ENCODE data around the gene GOLGA1.
A peak's percentile ranks its signal among the peaks of the same experiment; 100 is the strongest.
"Not testable (repeated sequence)": the region's sequence is repeated elsewhere in the genome, so short reads cannot be mapped to it uniquely, and the experiment has no call there.

GOLGA1 gene

GRCh38 chr9:124940894-124941678, at the start of gene GOLGA1:
Gene GOLGA1, minus strand, starts transcription at chr9:124941083. Its CDS starts 2,372 bp downstream, at chr9:124938711.
- H3K27me3 Mint-ChIP-seq, result no peaks in the 10 kb centered on the region
- no peaks in the 10 kb centered on the region for H3K9me3 Mint-ChIP-seq
- H3K36me3 Mint-ChIP-seq (ENCODE audit: low read depth), result peaks cover 23% of the 10 kb centered on the region

GRCh38 chr9:124983698-124984097, 42.8 kb upstream of the GOLGA1 start:
- no peaks in the 10 kb centered on the region for H3K4me1 Mint-ChIP-seq (ENCODE audit: low read depth)
- no peak overlapping the region for H3K4me3 Mint-ChIP-seq
- H3K27ac Mint-ChIP-seq, result no peak overlapping the region
- H3K9me3 Mint-ChIP-seq, result no peaks in the 10 kb centered on the region
- no peaks in the 10 kb centered on the region for H3K27me3 Mint-ChIP-seq
- H3K36me3 Mint-ChIP-seq (ENCODE audit: low read depth), result peaks cover 30% of the 10 kb centered on the region

More at GRCh38 chr9:124940894-124941678, at the start of gene GOLGA1:
- Mint-ChIP-seq H3K4me1 (ENCODE audit: low read depth) (peaks cover 30% of the 10 kb centered on the region), H3K4me3 (peak within 1 kb of the TSS; percentile 88), H3K27ac (peak within 1 kb of the TSS; percentile 91)

- H3K27me3 Mint-ChIP-seq, result no peaks in the 10 kb centered on the region
- peaks cover 20% of the 10 kb centered on the region for H3K36me3 Mint-ChIP-seq (ENCODE audit: low read depth)
- no peak overlapping the region for H3K27ac Mint-ChIP-seq
- H3K9me3 Mint-ChIP-seq, result no peaks in the 10 kb centered on the region
- H3K4me3 Mint-ChIP-seq, result no peak overlapping the region
- no peaks in the 10 kb centered on the region for H3K4me1 Mint-ChIP-seq (ENCODE audit: low read depth)
These were observed 39.5 kb upstream of the GOLGA1 start for GRCh38 chr9:124980431-124980830.

- no peaks in the 10 kb centered on the region for H3K27me3 Mint-ChIP-seq
- peaks cover 21% of the 10 kb centered on the region for H3K36me3 Mint-ChIP-seq (ENCODE audit: low read depth)
- no peak overlapping the region for H3K4me3 Mint-ChIP-seq
- no peaks in the 10 kb centered on the region for H3K4me1 Mint-ChIP-seq (ENCODE audit: low read depth)
- no peak overlapping the region for H3K27ac Mint-ChIP-seq
- H3K9me3 Mint-ChIP-seq, result no peaks in the 10 kb centered on the region
These were observed 34.2 kb upstream of the GOLGA1 start for GRCh38 chr9:124975131-124975530.

- Mint-ChIP-seq H3K4me1 (ENCODE audit: low read depth) (no peaks in the 10 kb centered on the region), H3K9me3 (no peaks in the 10 kb centered on the region)
These were observed 32.9 kb upstream of the GOLGA1 start for GRCh38 chr9:124973807-124974206.

GRCh38 chr9:124972241-124972770, 31.4 kb upstream of the GOLGA1 start:
- Mint-ChIP-seq H3K9me3 (no peaks in the 10 kb centered on the region), H3K4me3 (no peak overlapping the region), H3K36me3 (ENCODE audit: low read depth) (peaks cover 30% of the 10 kb centered on the region), H3K27me3 (no peaks in the 10 kb centered on the region), H3K4me1 (ENCODE audit: low read depth) (no peaks in the 10 kb centered on the region), H3K27ac (no peak overlapping the region)

More at GRCh38 chr9:124973807-124974206, 32.9 kb upstream of the GOLGA1 start:
- Mint-ChIP-seq H3K4me3 (no peak overlapping the region), H3K27me3 (no peaks in the 10 kb centered on the region), H3K27ac (no peak overlapping the region), H3K36me3 (ENCODE audit: low read depth) (peaks cover 24% of the 10 kb centered on the region)

- no peak overlapping the region for H3K27ac Mint-ChIP-seq
- no peak overlapping the region for H3K4me3 Mint-ChIP-seq
- peaks cover 24% of the 10 kb centered on the region for H3K4me1 Mint-ChIP-seq (ENCODE audit: low read depth)
- no peaks in the 10 kb centered on the region for H3K9me3 Mint-ChIP-seq
- H3K36me3 Mint-ChIP-seq (ENCODE audit: low read depth), result peaks cover 25% of the 10 kb centered on the region
- no peaks in the 10 kb centered on the region for H3K27me3 Mint-ChIP-seq
These were observed 28.5 kb upstream of the GOLGA1 start for GRCh38 chr9:124969401-124969800.

GRCh38 chr9:124968238-124968637, 27.4 kb upstream of the GOLGA1 start:
- Mint-ChIP-seq H3K4me1 (ENCODE audit: low read depth) (peaks cover 32% of the 10 kb centered on the region), H3K27ac (no peak overlapping the region), H3K9me3 (no peaks in the 10 kb centered on the region), H3K4me3 (no peak overlapping the region), H3K36me3 (ENCODE audit: low read depth) (peaks cover 19% of the 10 kb centered on the region), H3K27me3 (no peaks in the 10 kb centered on the region)

GRCh38 chr9:124965775-124966568, 25.1 kb upstream of the GOLGA1 start:
- Mint-ChIP-seq H3K4me1 (ENCODE audit: low read depth) (peaks cover 32% of the 10 kb centered on the region), H3K27ac (peak overlapping the region; percentile 92), H3K36me3 (ENCODE audit: low read depth) (peaks cover 11% of the 10 kb centered on the region)
- not testable (repeated sequence) for H3K4me3 Mint-ChIP-seq, H3K27me3 Mint-ChIP-seq, H3K9me3 Mint-ChIP-seq

GRCh38 chr9:124964604-124965003, 23.7 kb upstream of the GOLGA1 start:
- Mint-ChIP-seq H3K27me3 (no peaks in the 10 kb centered on the region), H3K4me3 (no peak overlapping the region), H3K9me3 (no peaks in the 10 kb centered on the region), H3K36me3 (ENCODE audit: low read depth) (peaks cover 7% of the 10 kb centered on the region), H3K27ac (peak overlapping the region; percentile 66), H3K4me1 (ENCODE audit: low read depth) (peaks cover 32% of the 10 kb centered on the region)

GRCh38 chr9:124964056-124964455, 23.2 kb upstream of the GOLGA1 start:
- no peak overlapping the region for H3K27ac Mint-ChIP-seq

GRCh38 chr9:124960409-124960752, 19.5 kb upstream of the GOLGA1 start:
- no peak overlapping the region for H3K27ac Mint-ChIP-seq
- no peaks in the 10 kb centered on the region for H3K27me3 Mint-ChIP-seq
- no peak overlapping the region for H3K4me3 Mint-ChIP-seq
- peaks cover 17% of the 10 kb centered on the region for H3K4me1 Mint-ChIP-seq (ENCODE audit: low read depth)
- no peaks in the 10 kb centered on the region for H3K36me3 Mint-ChIP-seq (ENCODE audit: low read depth)
- no peaks in the 10 kb centered on the region for H3K9me3 Mint-ChIP-seq

More at GRCh38 chr9:124964056-124964455, 23.2 kb upstream of the GOLGA1 start:
- Mint-ChIP-seq H3K4me1 (ENCODE audit: low read depth) (peaks cover 32% of the 10 kb centered on the region), H3K27me3 (no peaks in the 10 kb centered on the region), H3K9me3 (no peaks in the 10 kb centered on the region), H3K36me3 (ENCODE audit: low read depth) (peaks cover 7% of the 10 kb centered on the region), H3K4me3 (no peak overlapping the region)

GRCh38 chr9:124959671-124960408, 19.0 kb upstream of the GOLGA1 start:
- not testable (repeated sequence) for H3K27me3 Mint-ChIP-seq; H3K4me3 Mint-ChIP-seq; H3K36me3 Mint-ChIP-seq (ENCODE audit: low read depth); H3K9me3 Mint-ChIP-seq; H3K27ac Mint-ChIP-seq
- peaks cover 13% of the 10 kb centered on the region for H3K4me1 Mint-ChIP-seq (ENCODE audit: low read depth)

- Mint-ChIP-seq H3K4me1 (ENCODE audit: low read depth) (no peaks in the 10 kb centered on the region), H3K36me3 (ENCODE audit: low read depth) (peaks cover 9% of the 10 kb centered on the region), H3K27me3 (no peaks in the 10 kb centered on the region), H3K9me3 (no peaks in the 10 kb centered on the region), H3K27ac (no peak overlapping the region), H3K4me3 (no peak overlapping the region)
These were observed 13.4 kb upstream of the GOLGA1 start for GRCh38 chr9:124954255-124954654.
